HFFc6 (cell line): Measurements from ENCODE around the gene DEXI. TPM values are rescaled to one million over a fixed set of nuclear protein-coding genes. Genes with fewer than 3 reads are reported as not detected.

Source experiments
- DNase-seq: peaks from one replicate; pipeline ENCODE4 v3.0.0-alpha.2; 2018
- H3K27ac Mint-ChIP-seq: 2 replicates; pipeline ENCODE4 v1.8.0; 2020; ENCODE audit warnings: mild to moderate bottlenecking, mixed read lengths
- H3K27me3 Mint-ChIP-seq: 2 replicates; pipeline ENCODE4 v1.8.0; 2021; ENCODE audit warnings: mild to moderate bottlenecking, moderate library complexity, mixed read lengths; ENCODE audit not compliant: insufficient read depth
- H3K36me3 Mint-ChIP-seq: 2 replicates; pipeline ENCODE4 v1.8.0; 2021; ENCODE audit warnings: low read depth, mixed read lengths
- H3K4me1 Mint-ChIP-seq: 2 replicates; pipeline ENCODE4 v1.8.0; 2020; ENCODE audit warnings: low read depth, mixed read lengths
- H3K4me3 Mint-ChIP-seq: 2 replicates; pipeline ENCODE4 v1.8.0; 2020; ENCODE audit warnings: mild to moderate bottlenecking, moderate library complexity, mixed read lengths
- H3K9me3 Mint-ChIP-seq: 2 replicates; pipeline ENCODE4 v1.8.0; 2020; ENCODE audit warnings: mild to moderate bottlenecking, mixed read lengths
- CTCF ChIP-seq: fragments of 200-600 bp; sonication (generic); IDR thresholded peaks from 2 replicates; pipeline ENCODE4 v1.5.0; 2021; ENCODE audit warnings: antibody characterized with exemption, mild to moderate bottlenecking
- total RNA-seq, 6 experiments: library from RNA; stranded (reverse); fragmentation: NEBNext Ultra II Directional; extraction: Animal tissue kit (Norgen Biotek cat#: 25700); gene quantifications; 2 replicates in 1 of 6; 3 replicates in 5 of 6; pipeline ENCODE4 v1.2.3, GENCODE V29; 2021

DEXI gene
- total RNA-seq, 6 experiments from 2014 or later = 39.3 to 49.2 (median 44.3) TPM

GRCh38 chr16:10906914-10907756 is 35.1 kb downstream of the DEXI start:
- Mint-ChIP-seq H3K27me3 (peaks cover 25% of the 10 kb centered on the region), H3K9me3 (peaks cover 10% of the 10 kb centered on the region), H3K4me1 (no peaks in the 10 kb centered on the region), H3K4me3 (no peak overlapping the region), H3K27ac (no peak overlapping the region), H3K36me3 (peaks cover 5% of the 10 kb centered on the region; the same call in 1 of the 2 replicates)
- DNase-seq = no peak
- TF ChIP-seq CTCF = no peak

GRCh38 chr16:10906482-10906881 is 35.8 kb downstream of the DEXI start:
- peaks cover 5% of the 10 kb centered on the region; the same call in 1 of the 2 replicates for H3K36me3 Mint-ChIP-seq
- H3K4me3 Mint-ChIP-seq = no peak overlapping the region
- H3K4me1 Mint-ChIP-seq = no peaks in the 10 kb centered on the region
- H3K9me3 Mint-ChIP-seq = peaks cover 10% of the 10 kb centered on the region
- no peak for TF ChIP-seq CTCF
- peaks cover 21% of the 10 kb centered on the region for H3K27me3 Mint-ChIP-seq
- no peak overlapping the region for H3K27ac Mint-ChIP-seq
- no peak for DNase-seq

GRCh38 chr16:10902999-10903398 is 39.3 kb downstream of the DEXI start:
- peaks cover 5% of the 10 kb centered on the region; the same call in 1 of the 2 replicates for H3K36me3 Mint-ChIP-seq
- H3K4me1 Mint-ChIP-seq = no peaks in the 10 kb centered on the region
- DNase-seq = no peak
- no peak overlapping the region for H3K4me3 Mint-ChIP-seq
- no peak for TF ChIP-seq CTCF
- peaks cover 14% of the 10 kb centered on the region; the same call in 1 of the 2 replicates for H3K27me3 Mint-ChIP-seq
- H3K9me3 Mint-ChIP-seq = peaks cover 10% of the 10 kb centered on the region
- no peak overlapping the region for H3K27ac Mint-ChIP-seq

GRCh38 chr16:10897134-10897533 is 45.1 kb downstream of the DEXI start:
- Mint-ChIP-seq H3K27me3 (peaks cover 21% of the 10 kb centered on the region), H3K36me3 (no peaks in the 10 kb centered on the region)
- no peak for DNase-seq

GRCh38 chr16:10896723-10897122 is 45.5 kb downstream of the DEXI start:
- no peak for DNase-seq
- Mint-ChIP-seq H3K9me3 (no peaks in the 10 kb centered on the region), H3K4me3 (no peak overlapping the region), H3K4me1 (no peaks in the 10 kb centered on the region), H3K27ac (no peak overlapping the region), H3K36me3 (no peaks in the 10 kb centered on the region), H3K27me3 (peaks cover 22% of the 10 kb centered on the region)
- TF ChIP-seq CTCF = no peak

More at GRCh38 chr16:10897134-10897533, 45.1 kb downstream of the DEXI start:
- Mint-ChIP-seq H3K4me1 (no peaks in the 10 kb centered on the region), H3K27ac (no peak overlapping the region), H3K9me3 (no peaks in the 10 kb centered on the region), H3K4me3 (no peak overlapping the region)
- no peak for TF ChIP-seq CTCF
